ENCODE results near the gene TBCC. TPM values are rescaled to one million over a fixed set of nuclear protein-coding genes. Genes with fewer than 3 reads are reported as not detected.
A peak's percentile ranks its signal among the peaks of the same experiment; 100 is the strongest.

TBCC gene
- total and polyA plus RNA-seq, 9 donors, result 14.1 to 18.7 (median 16.4) TPM

GRCh38 chr6:42781796-42782688, 36.1 kb upstream of the TBCC start, which contains the start of gene BICRAL:
BICRAL (plus strand) TSS chr6:42782052; CDS start chr6:42822023, 39,971 bp downstream.
- DNase-seq, result peak; percentile 68 to 83 (median 74)
- Histone ChIP-seq H3K9me3 (no peaks in the 10 kb centered on the region), H3K4me3 (peak within 1 kb of the TSS; percentile 67), H3K27me3 (no peaks in the 10 kb centered on the region), H3K36me3 (no peaks in the 10 kb centered on the region), H3K4me1 (ENCODE audit: insufficient read depth) (peaks cover 9% of the 10 kb centered on the region), H3K27ac (peak within 1 kb of the TSS; percentile 99 to 100)
- TF ChIP-seq EP300 (IDR thresholded peaks at IDR 0.05) (no peak), CTCF (IDR thresholded peaks at IDR 0.05) (no peak), POLR2A (IDR thresholded peaks at IDR 0.05) (no peak)
- intact Hi-C loops (cut with DNase I), result loop anchor here in 1 of 4 donors (5.0 to 10.0 kb wide), 2 partner anchors 35 to 93 kb away; partner anchors contain the start of genes RPL7L1 and TBCC
- WGBS, 3 donors, result 0 to 1% (median 0%) methylated on average over 58 to 68 of the region's 70 CpGs

GRCh38 chr6:42781546-42781795, 35.6 kb upstream of the TBCC start:
- H3K27me3 ChIP-seq, result no peaks in the 10 kb centered on the region
- H3K36me3 ChIP-seq, result no peaks in the 10 kb centered on the region
- peak overlapping the region; percentile 67 for H3K4me3 ChIP-seq
- peaks cover 7% of the 10 kb centered on the region for H3K4me1 ChIP-seq (ENCODE audit: insufficient read depth)
- 0% methylated on average over 4 of the region's 4 CpGs for WGBS, 3 donors
- TF ChIP-seq CTCF (IDR thresholded peaks at IDR 0.05), result no peak
- TF ChIP-seq POLR2A (IDR thresholded peaks at IDR 0.05), result no peak
- H3K27ac ChIP-seq, result peak overlapping the region in 1 of 2 donors; percentile 100
- DNase-seq, result no peak
- no peaks in the 10 kb centered on the region for H3K9me3 ChIP-seq
- intact Hi-C loops (cut with DNase I), result loop anchor here in 1 of 4 donors (5.0 to 10.0 kb wide), 2 partner anchors 34 to 93 kb away; partner anchors contain the start of genes RPL7L1 and TBCC

GRCh38 chr6:42779521-42779920, 33.6 kb upstream of the TBCC start:
- no peak for TF ChIP-seq POLR2A (IDR thresholded peaks at IDR 0.05)
- TF ChIP-seq EP300 (IDR thresholded peaks at IDR 0.05), result no peak
- no peak for TF ChIP-seq CTCF (IDR thresholded peaks at IDR 0.05)
- intact Hi-C loops (cut with DNase I), result no loop called here

GRCh38 chr6:42778122-42778521, 32.2 kb upstream of the TBCC start:
- Histone ChIP-seq H3K27ac (no peak overlapping the region), H3K4me3 (no peak overlapping the region), H3K36me3 (no peaks in the 10 kb centered on the region), H3K4me1 (ENCODE audit: insufficient read depth) (no peaks in the 10 kb centered on the region), H3K27me3 (no peaks in the 10 kb centered on the region), H3K9me3 (no peaks in the 10 kb centered on the region)
- intact Hi-C loops (cut with DNase I), result no loop called here
- no peak for DNase-seq
- no peak for TF ChIP-seq CTCF (IDR thresholded peaks at IDR 0.05)
- TF ChIP-seq EP300 (IDR thresholded peaks at IDR 0.05), result no peak
- no peak for TF ChIP-seq POLR2A (IDR thresholded peaks at IDR 0.05)
- 92 to 94% (median 94%) methylated on average over 2 of the region's 2 CpGs for WGBS, 3 donors

More at GRCh38 chr6:42779521-42779920, 33.6 kb upstream of the TBCC start:
- Histone ChIP-seq H3K4me3 (no peak overlapping the region), H3K4me1 (ENCODE audit: insufficient read depth) (no peaks in the 10 kb centered on the region), H3K27ac (no peak overlapping the region), H3K36me3 (no peaks in the 10 kb centered on the region), H3K9me3 (no peaks in the 10 kb centered on the region), H3K27me3 (no peaks in the 10 kb centered on the region)
- no peak for DNase-seq
- 94 to 95% (median 94%) methylated on average over 6 of the region's 6 CpGs for WGBS, 3 donors
